HCT116 (cell line): Measurements from ENCODE around the gene PPP1R16B. TPM values are rescaled to one million over a fixed set of nuclear protein-coding genes. Genes with fewer than 3 reads are reported as not detected.

Source experiments
- ATAC-seq: fragments of 200-7000 bp; cut with Tn5 transposase; 2 replicates; pipeline ENCODE4 v1.9.1; 2020; ENCODE audit warnings: mild to moderate bottlenecking, moderate library complexity
- BruUV-seq: library from RNA; stranded (reverse); fragments of 400-500 nt; replicated peaks from 2 replicates; lab custom pipeline; 2021; lab: Mats Ljungman, UMichigan
- CTCF ChIA-PET: fragments of 300-600 bp; sonication (Branson Sonifier 250); formaldehyde crosslinking; loops from one replicate; lab custom pipeline; 2021; ENCODE audit warnings: antibody characterized with exemption; lab: Charles Lee
- POLR2A ChIA-PET: fragments of 300-600, 350-600 bp; sonication (Branson Sonifier 250); formaldehyde crosslinking; loops from one replicate; lab custom pipeline; 2021; ENCODE audit warnings: antibody characterized with exemption; lab: Charles Lee
- RAD21 ChIA-PET, 2 experiments: fragments of 300-600 bp; sonication (Branson Sonifier 250); formaldehyde crosslinking; loops; one replicate each; lab custom pipeline; 2023; ENCODE audit warnings: low total read pairs in 2 of 2; ENCODE audit not compliant: uncharacterized antibody in 2 of 2, unreplicated experiment in 2 of 2, low non-redundant PET in 1 of 2; lab: Charles Lee
- DNase-seq: peaks from one replicate; pipeline ENCODE4 v3.0.0-alpha.2; 2010; ENCODE audit warnings: low read depth, low spot score
- H2AFZ ChIP-seq: fragments of 200-600 bp; shearing (Covaris generic), sonication (generic); 2 replicates; pipeline ENCODE4 v1.6.1; 2017; ENCODE audit warnings: low read depth, mixed run types, mixed read lengths, antibody characterized with exemption, low read length; ENCODE audit not compliant: poor library complexity, severe bottlenecking
- H3K27ac ChIP-seq: 2 replicates; pipeline ENCODE4 v1.5.1; 2012; ENCODE audit warnings: low read depth, low read length
- H3K27me3 ChIP-seq: fragments of 200-600 bp; sonication (generic); 2 replicates; pipeline ENCODE4 v1.6.1; 2016; ENCODE audit warnings: mixed run types, low read length, mixed read lengths; ENCODE audit not compliant: insufficient read depth
- H3K36me3 ChIP-seq, 2 experiments: fragments of 200-500 bp in 1 of 2; fragments of 200-600 bp in 1 of 2; sonication (Bioruptor generic) in 1 of 2; sonication (generic) in 1 of 2; 2 replicates each; pipeline versions ENCODE4 v1.5.1 to v1.6.1; 2014 to 2016; ENCODE audit warnings: low read length in 2 of 2, inconsistent platforms in 1 of 2, mixed read lengths in 1 of 2, mixed run types in 1 of 2; ENCODE audit not compliant: insufficient read depth in 2 of 2, control insufficient read depth in 1 of 2
- H3K4me1 ChIP-seq, 2 experiments: fragments of 200-600 bp in 1 of 2; sonication (generic) in 1 of 2; 2 replicates each; pipeline versions ENCODE4 v1.5.1 to v1.6.1; 2012 to 2017; ENCODE audit warnings: low read length in 2 of 2, inconsistent platforms in 1 of 2, mild to moderate bottlenecking in 1 of 2, mixed read lengths in 1 of 2, mixed run types in 1 of 2, moderate library complexity in 1 of 2; ENCODE audit not compliant: insufficient read depth in 2 of 2, control insufficient read depth in 1 of 2
- H3K4me2 ChIP-seq: fragments of 200-600 bp; sonication (generic); 2 replicates; pipeline ENCODE4 v1.6.1; 2017; ENCODE audit warnings: mixed run types, low read length, mixed read lengths
- H3K4me3 ChIP-seq, 2 experiments: fragments of 200-600 bp in 1 of 2; sonication (generic) in 1 of 2; replicated peaks in 1 of 2; 2 replicates each; pipeline ENCODE4 v1.5.1; 2011 to 2016; ENCODE audit warnings: low read length in 2 of 2, control low read depth in 1 of 2, low read depth in 1 of 2, mild to moderate bottlenecking in 1 of 2, mixed read lengths in 1 of 2, mixed run types in 1 of 2
- H3K79me2 ChIP-seq: fragments of 200-600 bp; sonication (generic); 2 replicates; pipeline ENCODE4 v1.6.1; 2017; ENCODE audit warnings: mild to moderate bottlenecking, mixed run types, low read length, moderate library complexity, mixed read lengths; ENCODE audit not compliant: insufficient read depth
- H3K9ac ChIP-seq: fragments of 200-600 bp; sonication (generic); 2 replicates; pipeline ENCODE4 v1.6.1; 2016; ENCODE audit warnings: low read length, mixed read lengths
- H3K9me2 ChIP-seq: fragments of 200-600 bp; sonication (generic), shearing (Covaris generic); 2 replicates; pipeline ENCODE4 v1.6.1; 2017; ENCODE audit warnings: mixed run types, mild to moderate bottlenecking, moderate library complexity; ENCODE audit not compliant: insufficient read depth
- H3K9me3 ChIP-seq, 2 experiments: fragments of 200-500 bp in 1 of 2; fragments of 200-600 bp in 1 of 2; sonication (Bioruptor generic) in 1 of 2; sonication (generic) in 1 of 2; 2 replicates each; pipeline ENCODE4 v1.6.1; 2014 to 2017; ENCODE audit warnings: low read length in 2 of 2, mixed read lengths in 2 of 2, inconsistent platforms in 1 of 2, low read depth in 1 of 2, mild to moderate bottlenecking in 1 of 2, mixed run types in 1 of 2, moderate library complexity in 1 of 2; ENCODE audit not compliant: control insufficient read depth in 1 of 2, insufficient read depth in 1 of 2
- H4K20me1 ChIP-seq: fragments of 200-600 bp; sonication (generic), shearing (Covaris generic); 2 replicates; pipeline ENCODE4 v1.6.1; 2017; ENCODE audit warnings: mixed run types, mild to moderate bottlenecking, moderate library complexity; ENCODE audit not compliant: insufficient read depth
- CBX3 ChIP-seq: IDR thresholded peaks from 2 replicates; pipeline ENCODE4 v1.6.1; 2012; ENCODE audit warnings: low read depth
- ELF1 ChIP-seq: IDR thresholded peaks from 2 replicates; pipeline ENCODE4 v1.6.1; 2012; ENCODE audit warnings: low read depth, borderline replicate concordance
- EZH2phosphoT487 ChIP-seq: fragments of 200-600 bp; IDR thresholded peaks from 2 replicates; pipeline ENCODE4 v1.6.1; 2018; ENCODE audit warnings: antibody characterized with exemption, borderline replicate concordance
- FOSL1 ChIP-seq: IDR thresholded peaks from 2 replicates; pipeline ENCODE4 v1.6.1; 2012; ENCODE audit warnings: low read depth
- POLR2A ChIP-seq: IDR thresholded peaks from 2 replicates; pipeline ENCODE4 v1.7.0; 2011; ENCODE audit warnings: borderline replicate concordance; ENCODE audit not compliant: insufficient read depth, insufficient read length; ENCODE audit errors: extremely low read depth
- POLR2AphosphoS5 ChIP-seq: IDR thresholded peaks from 2 replicates; pipeline ENCODE4 v1.6.1; 2011; ENCODE audit warnings: mild to moderate bottlenecking, low read depth, low read length, moderate library complexity
- RAD21 ChIP-seq: IDR thresholded peaks from 2 replicates; pipeline ENCODE4 v1.6.1; 2012; ENCODE audit warnings: low read depth, mild to moderate bottlenecking
- REST ChIP-seq: IDR thresholded peaks from 2 replicates; pipeline ENCODE4 v1.6.1; 2012; ENCODE audit warnings: low read depth
- SIN3A ChIP-seq: IDR thresholded peaks from 2 replicates; pipeline ENCODE4 v1.6.1; 2012; ENCODE audit warnings: low read depth
- YY1 ChIP-seq: IDR thresholded peaks from 2 replicates; pipeline ENCODE4 v1.6.1; 2011; ENCODE audit warnings: low read length, low read depth, moderate library complexity, mild to moderate bottlenecking; ENCODE audit not compliant: insufficient replicate concordance; ENCODE audit errors: extremely low read depth
- ZBTB33 ChIP-seq: IDR thresholded peaks from 2 replicates; pipeline ENCODE4 v1.6.1; 2011; ENCODE audit warnings: mild to moderate bottlenecking, low read length, moderate library complexity; ENCODE audit not compliant: insufficient replicate concordance; ENCODE audit errors: extremely low read depth
- ZFX ChIP-seq: fragments of 450-650 bp; IDR thresholded peaks from 2 replicates; pipeline ENCODE4 v1.6.1; 2017
- intact Hi-C: fragments of 100-400 bp; cut with micrococcal nuclease; formaldehyde crosslinking; loops from 2 replicates; pipeline ENCODE4 v1.10.0; 2022
- total RNA-seq: library from RNA; stranded (reverse); gene quantifications from one replicate; pipeline ENCODE4 v1.2.1, GENCODE V29; 2021; ENCODE audit not compliant: unreplicated experiment

The PPP1R16B gene
- total RNA-seq, 1 experiment from 2014 or later, result 0.52 TPM

- no peak overlapping the region for H3K4me2 ChIP-seq
- CTCF ChIA-PET, result no interaction called here
- TF ChIP-seq ZFX (no peak), POLR2A (no peak), FOSL1 (no peak), ZBTB33 (no peak)
- H2AFZ ChIP-seq, result no peak overlapping the region
- H3K9ac ChIP-seq, result no peak overlapping the region
- DNase-seq, result no peak
- no peaks in the 10 kb centered on the region for H3K27me3 ChIP-seq
- H3K36me3 ChIP-seq, result no peaks in the 10 kb centered on the region
- H3K4me3 ChIP-seq, result no peak overlapping the region
- BruUV-seq, result no TSS peak
- no peaks in the 10 kb centered on the region for H3K79me2 ChIP-seq
- POLR2A ChIA-PET, result no interaction called here
- peaks cover 12 to 16% of the 10 kb centered on the region in 2 experiments for H3K4me1 ChIP-seq
- no peaks in the 10 kb centered on the region for H3K9me2 ChIP-seq
- H3K27ac ChIP-seq, result no peak overlapping the region
- no peak for ATAC-seq
- no peaks in the 10 kb centered on the region for H3K9me3 ChIP-seq
- RAD21 ChIA-PET, result no interaction called here
- H4K20me1 ChIP-seq, result no peaks in the 10 kb centered on the region
- intact Hi-C loops, result no loop called here
These were observed 61.0 kb downstream of the PPP1R16B start for GRCh38 chr20:38866265-38867061.

- H3K4me3 ChIP-seq, result no peak overlapping the region
- no peak overlapping the region for H2AFZ ChIP-seq
- H4K20me1 ChIP-seq, result no peaks in the 10 kb centered on the region
- no TSS peak for BruUV-seq
- H3K4me1 ChIP-seq, result peaks cover 12 to 16% of the 10 kb centered on the region in 2 experiments
- RAD21 ChIA-PET, result no interaction called here
- H3K27me3 ChIP-seq, result no peaks in the 10 kb centered on the region
- DNase-seq, result no peak
- TF ChIP-seq RAD21 (no peak), YY1 (no peak), ELF1 (no peak), ZBTB33 (no peak), REST (no peak), CBX3 (no peak), SIN3A (no peak), POLR2AphosphoS5 (no peak), EZH2phosphoT487 (no peak)
- TF ChIP-seq, all 23 proteins: peak for 0
- H3K27ac ChIP-seq, result no peak overlapping the region
- no peaks in the 10 kb centered on the region for H3K9me3 ChIP-seq
- H3K36me3 ChIP-seq, result no peaks in the 10 kb centered on the region
- no peak for ATAC-seq
- intact Hi-C loops, result no loop called here
- CTCF ChIA-PET, result no interaction called here
- no peak overlapping the region for H3K9ac ChIP-seq
- POLR2A ChIA-PET, result no interaction called here
- H3K79me2 ChIP-seq, result no peaks in the 10 kb centered on the region
- no peaks in the 10 kb centered on the region for H3K9me2 ChIP-seq
- no peak overlapping the region for H3K4me2 ChIP-seq
These were observed 61.5 kb downstream of the PPP1R16B start for GRCh38 chr20:38867062-38867359.
